Stomach (tissue), 9 donors: ENCODE measurements around the gene SLC13A3. TPM values are rescaled to one million over a fixed set of nuclear protein-coding genes. Genes with fewer than 3 reads are reported as not detected.

Experiments used
- DNase-seq, 2 donors: peaks; one replicate each; pipeline versions ENCODE4 v3.0.0 to v3.0.0-alpha.2; 2013 to 2019
- H3K27ac ChIP-seq, 5 donors: fragments of 200-600 bp in 4 of 5; sonication (generic) in 4 of 5; one replicate each; pipeline ENCODE4 v1.5.1; 2013 to 2019; ENCODE audit warnings: mild to moderate bottlenecking in 1 of 5, moderate library complexity in 1 of 5
- H3K27me3 ChIP-seq, 3 donors: fragments of 200-600 bp; sonication (generic); one replicate each; pipeline ENCODE4 v1.5.1; 2017 to 2019; ENCODE audit warnings: mixed run types in 1 of 3
- H3K36me3 ChIP-seq, 4 donors: fragments of 200-600 bp; sonication (generic); 1 replicate in 3 of 4; 2 replicates in 1 of 4; pipeline ENCODE4 v1.5.1; 2016 to 2019
- H3K4me1 ChIP-seq, 4 donors: fragments of 200-600 bp; sonication (generic); one replicate each; pipeline ENCODE4 v1.5.1; 2016 to 2019
- H3K4me3 ChIP-seq, 4 donors: fragments of 200-600 bp; sonication (generic) in 3 of 4; one replicate each; pipeline ENCODE4 v1.5.1; 2016 to 2019; ENCODE audit warnings: mild to moderate bottlenecking in 1 of 4
- H3K9me3 ChIP-seq, 4 donors: fragments of 200-600 bp; sonication (generic); one replicate each; pipeline ENCODE4 v1.5.1; 2016 to 2019
- CTCF ChIP-seq, 7 experiments: fragments of 450-650 bp in 4 of 7; fragments of 200-600 bp in 3 of 7; sonication (generic) in 3 of 7; IDR thresholded peaks; one replicate each; pipeline ENCODE4 v1.5.1; 2016 to 2019; ENCODE audit warnings: antibody characterized with exemption in 7 of 7, control low read depth in 2 of 7, mild to moderate bottlenecking in 1 of 7
- EP300 ChIP-seq: sonication (generic); formaldehyde crosslinking; IDR thresholded peaks from one replicate; pipeline ENCODE4 v1.6.1; 2017; ENCODE audit warnings: antibody characterized with exemption
- POLR2A ChIP-seq, 4 donors: fragments of 450-650 bp; IDR thresholded peaks; one replicate each; pipeline ENCODE4 v1.6.1; 2016; ENCODE audit warnings: antibody characterized with exemption in 4 of 4, control low read depth in 2 of 4, mild to moderate bottlenecking in 1 of 4, moderate library complexity in 1 of 4
- POLR2AphosphoS5 ChIP-seq, 3 donors: sonication (generic); formaldehyde crosslinking; IDR thresholded peaks; one replicate each; pipeline ENCODE4 v1.6.1; 2016; ENCODE audit warnings: antibody characterized with exemption in 3 of 3
- WGBS, 5 donors: extraction: QIAGEN DNeasy Blood & Tissue Kit in 3 of 5; methylation state at CpG; one replicate each; pipeline versions ENCODE4 v1.1.5 to v1.1.7; 2013 to 2018; 5-methylcytosine and 5-hydroxymethylcytosine counted together
- intact Hi-C: fragments of 100-400 bp; cut with DNase I; formaldehyde crosslinking; loops from one replicate; pipeline ENCODE4 v1.15.1; 2023; ENCODE audit warnings: low total_unique reads
- polyA plus RNA-seq, 3 donors: library from polyadenylated mRNA; stranded (reverse); fragments of 200-250 nt; gene quantifications; one replicate each; pipeline ENCODE4 v1.2.3, GENCODE V29; 2013
- total RNA-seq, 5 donors: library from RNA; depleted of rRNA; stranded (reverse); fragments of >200 nt; gene quantifications; one replicate each; pipeline versions ENCODE4 v1.1.0 to v1.2.3, GENCODE V29; 2014 to 2016
- donor health status: healthy with polysubstance abuse.
- donor health status: Bipolar disorder and iron deficiency.
- donor health status: healthy.

The SLC13A3 gene
- total and polyA plus RNA-seq, 8 donors = 0.61 to 6.6 (median 1.4) TPM; not detected in 2

- Histone ChIP-seq H3K4me3 (no peak overlapping the region), H3K36me3 (peaks cover 0 to 9% (median 8%) of the 10 kb centered on the region in 4 donors), H3K27ac (no peak overlapping the region), H3K27me3 (no peaks in the 10 kb centered on the region), H3K4me1 (peaks cover 15 to 31% (median 25%) of the 10 kb centered on the region in 4 donors), H3K9me3 (no peaks in the 10 kb centered on the region)
- intact Hi-C loops = no loop called here
- DNase-seq = no peak
- no peak for TF ChIP-seq POLR2AphosphoS5 (IDR thresholded peaks at IDR 0.05)
- TF ChIP-seq CTCF (IDR thresholded peaks at IDR 0.05) = no peak
- 43 to 79% (median 71%) methylated on average over 4 of the region's 4 CpGs for WGBS, 5 donors
Measured at GRCh38 chr20:46691196-46691595, 39.9 kb upstream of the SLC13A3 start.

GRCh38 chr20:46690219-46691106, 39.2 kb upstream of the SLC13A3 start:
- Histone ChIP-seq H3K27ac (peak overlapping the region in 4 of 5 donors; percentile 92 to 98 (median 96)), H3K4me1 (peaks cover 15 to 39% (median 28%) of the 10 kb centered on the region in 4 donors), H3K9me3 (no peaks in the 10 kb centered on the region), H3K4me3 (peak overlapping the region; percentile 70 to 88 (median 82)), H3K27me3 (no peaks in the 10 kb centered on the region), H3K36me3 (peaks cover 0 to 17% (median 12%) of the 10 kb centered on the region in 4 donors)
- WGBS, 5 donors = 46 to 51% (median 48%) methylated on average over 13 of the region's 13 CpGs
- intact Hi-C loops = no loop called here
- DNase-seq = peak in 1 of 2 donors; percentile 53
- TF ChIP-seq EP300 = no peak
- no peak for TF ChIP-seq POLR2AphosphoS5 (IDR thresholded peaks at IDR 0.05)
- TF ChIP-seq POLR2A (IDR thresholded peaks at IDR 0.05) = no peak

DNA sequence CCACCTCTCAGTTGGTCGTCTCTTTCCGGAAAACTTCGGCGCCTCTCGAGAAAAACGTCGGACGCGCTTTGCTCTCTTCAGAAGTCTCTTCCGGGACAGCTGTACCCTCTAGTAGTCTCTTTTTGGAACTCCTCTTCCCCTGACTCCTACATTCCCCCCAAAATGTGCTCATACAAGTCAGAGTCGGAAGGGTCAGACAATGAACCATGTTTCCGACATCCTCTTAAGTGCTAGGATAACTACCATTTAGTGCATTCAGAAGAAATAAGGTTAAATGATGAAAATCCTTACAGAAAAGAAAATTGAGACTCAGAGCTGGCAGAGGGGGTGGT, 38.5 kb upstream of the SLC13A3 start:
- 0 to 1% (median 1%) methylated on average over 12 of the region's 12 CpGs for WGBS, 5 donors
- H3K4me1 ChIP-seq = peaks cover 15 to 43% (median 34%) of the 10 kb centered on the region in 4 donors
- intact Hi-C loops = no loop called here
- H3K27me3 ChIP-seq = no peaks in the 10 kb centered on the region
- H3K4me3 ChIP-seq = peak overlapping the region; percentile 70 to 88 (median 82)
- peak overlapping the region; percentile 92 to 99 (median 97) for H3K27ac ChIP-seq
- no peaks in the 10 kb centered on the region for H3K9me3 ChIP-seq
- peaks cover 0 to 21% (median 14%) of the 10 kb centered on the region in 4 donors for H3K36me3 ChIP-seq
- peak in 1 of 3 donors; percentile 4 for TF ChIP-seq POLR2AphosphoS5 (IDR thresholded peaks at IDR 0.05)
- TF ChIP-seq EP300 = no peak
- DNase-seq = no peak

DNA sequence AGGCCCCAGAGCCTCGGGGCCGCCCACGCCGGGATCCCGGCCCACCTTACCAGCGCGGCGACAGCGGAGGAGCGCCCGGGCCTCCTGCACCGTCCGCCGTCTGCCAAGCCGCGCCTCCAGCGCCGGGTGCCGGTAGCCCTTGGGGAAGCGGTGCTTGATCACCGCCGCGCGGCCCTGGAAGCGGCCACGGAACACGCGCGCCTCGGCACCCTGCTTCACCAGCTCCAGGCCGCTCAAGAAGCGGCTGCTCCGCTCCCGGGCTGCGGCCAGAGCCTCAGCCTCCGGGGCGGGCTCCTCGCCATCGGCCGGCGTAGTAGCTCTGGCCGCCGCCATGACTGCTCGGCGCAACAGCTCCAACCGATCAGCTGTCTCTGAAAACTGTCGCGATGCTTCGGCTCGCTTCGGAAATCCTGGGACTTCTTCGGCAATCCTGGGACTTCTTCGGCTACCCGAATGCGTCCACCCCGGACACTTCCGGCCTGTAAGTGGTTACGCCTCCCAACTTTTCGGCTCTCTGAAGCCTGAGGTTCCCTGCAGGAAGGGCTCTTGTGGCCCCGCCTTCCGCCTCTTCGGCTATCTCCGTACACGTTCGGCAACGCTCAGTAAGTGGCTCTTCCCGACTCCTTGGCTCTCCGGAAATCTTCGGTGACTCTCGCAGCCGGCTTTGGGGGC, 38.0 kb upstream of the SLC13A3 start, which contains the start of gene TP53RK:
Gene TP53RK, minus strand, starts transcription at position 363 of the 672 bp plus-strand sequence. Its CDS starts 30 bp downstream, at position 333.
- Histone ChIP-seq H3K36me3 (peaks cover 0 to 23% (median 14%) of the 10 kb centered on the region in 4 donors), H3K27me3 (no peaks in the 10 kb centered on the region), H3K4me3 (peak within 1 kb of the TSS; percentile 70 to 88 (median 82)), H3K4me1 (peaks cover 15 to 48% (median 39%) of the 10 kb centered on the region in 4 donors), H3K9me3 (no peaks in the 10 kb centered on the region), H3K27ac (peak within 1 kb of the TSS; percentile 92 to 99 (median 97))
- intact Hi-C loops = no loop called here
- TF ChIP-seq EP300 (no peak), POLR2AphosphoS5 (IDR thresholded peaks at IDR 0.05) (peak; percentile 61 to 90 (median 88)), CTCF (IDR thresholded peaks at IDR 0.05) (peak in 4 of 7 experiments; percentile 28 to 40 (median 34)), POLR2A (IDR thresholded peaks at IDR 0.05) (peak in 2 of 4 donors; percentile 41 to 66)
- peak; percentile 99 to 100 for DNase-seq
- WGBS, 5 donors = 0 to 1% (median 0%) methylated on average over 30 to 71 of the region's 71 CpGs
